ENCODE data around the gene TMC4.

TMC4 gene

DNA sequence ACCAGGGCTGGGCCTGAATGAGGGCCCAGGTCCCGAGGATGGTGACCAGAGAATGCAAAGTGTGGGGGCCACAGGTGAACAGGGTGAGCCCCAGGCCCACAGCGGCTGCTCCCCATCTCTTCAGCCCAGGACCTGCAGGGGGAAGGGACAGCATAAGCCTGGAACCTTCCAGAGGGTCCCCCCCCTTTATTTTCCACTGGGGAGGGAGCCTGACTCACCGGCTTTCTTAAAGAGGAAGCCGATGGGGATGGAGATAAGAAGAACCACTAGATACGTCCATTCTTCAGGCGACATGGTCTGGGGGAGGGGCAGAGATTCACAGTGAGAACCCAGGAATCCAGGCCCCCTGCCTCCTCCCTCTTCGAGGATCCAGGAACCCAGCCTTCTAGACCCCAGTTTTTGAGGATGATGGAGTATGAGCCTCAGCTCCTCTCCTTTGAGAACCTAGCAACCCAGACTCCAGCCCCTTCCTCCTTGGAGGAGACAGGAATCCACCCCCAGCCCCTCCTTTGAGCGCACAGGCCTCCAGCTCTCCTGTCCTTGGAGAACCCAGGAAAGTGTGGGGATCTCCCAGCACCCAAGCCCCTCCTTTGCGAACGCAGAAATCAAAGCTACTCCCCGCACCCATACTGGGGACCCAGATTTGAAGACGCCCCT, 15.4 kb upstream of the TMC4 start:
- TF ChIP-seq EZH2 (IDR thresholded peaks at IDR 0.05; ENCODE audit: borderline replicate concordance, low read depth, low read length, severe bottlenecking): no peak
- TF ChIP-seq, protein P1, sequence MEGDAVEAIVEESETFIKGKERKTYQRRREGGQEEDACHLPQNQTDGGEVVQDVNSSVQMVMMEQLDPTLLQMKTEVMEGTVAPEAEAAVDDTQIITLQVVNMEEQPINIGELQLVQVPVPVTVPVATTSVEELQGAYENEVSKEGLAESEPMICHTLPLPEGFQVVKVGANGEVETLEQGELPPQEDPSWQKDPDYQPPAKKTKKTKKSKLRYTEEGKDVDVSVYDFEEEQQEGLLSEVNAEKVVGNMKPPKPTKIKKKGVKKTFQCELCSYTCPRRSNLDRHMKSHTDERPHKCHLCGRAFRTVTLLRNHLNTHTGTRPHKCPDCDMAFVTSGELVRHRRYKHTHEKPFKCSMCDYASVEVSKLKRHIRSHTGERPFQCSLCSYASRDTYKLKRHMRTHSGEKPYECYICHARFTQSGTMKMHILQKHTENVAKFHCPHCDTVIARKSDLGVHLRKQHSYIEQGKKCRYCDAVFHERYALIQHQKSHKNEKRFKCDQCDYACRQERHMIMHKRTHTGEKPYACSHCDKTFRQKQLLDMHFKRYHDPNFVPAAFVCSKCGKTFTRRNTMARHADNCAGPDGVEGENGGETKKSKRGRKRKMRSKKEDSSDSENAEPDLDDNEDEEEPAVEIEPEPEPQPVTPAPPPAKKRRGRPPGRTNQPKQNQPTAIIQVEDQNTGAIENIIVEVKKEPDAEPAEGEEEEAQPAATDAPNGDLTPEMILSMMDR (IDR thresholded peaks at IDR 0.05; ENCODE audit: borderline replicate concordance, extremely low read depth, low read length, poor library complexity, severe bottlenecking): no peak
- no peaks in the 10 kb centered on the region for H3K9me3 ChIP-seq (ENCODE audit: insufficient read depth, low read length, severe bottlenecking)
- peak overlapping the region; percentile 84 for H3K9ac ChIP-seq (ENCODE audit: low read depth, low read length)
- peak overlapping the region; percentile 77 for H3K27ac ChIP-seq (ENCODE audit: low read length)
- peaks cover 37% of the 10 kb centered on the region for H3K79me2 ChIP-seq (ENCODE audit: insufficient read depth, low read length)
- peak overlapping the region; percentile 67 for H3K4me2 ChIP-seq (ENCODE audit: insufficient read depth, low read length)
- peaks cover 37% of the 10 kb centered on the region for H3K4me1 ChIP-seq (ENCODE audit: insufficient read depth, low read length)
- ATAC-seq (ENCODE audit: insufficient read depth, low read depth): no peak
- no peaks in the 10 kb centered on the region for H3K27me3 ChIP-seq (ENCODE audit: insufficient read depth, low read length, poor library complexity)
- peaks cover 16% of the 10 kb centered on the region for H4K20me1 ChIP-seq (ENCODE audit: insufficient read depth, low read length)
- H2AFZ ChIP-seq (ENCODE audit: low read depth, low read length): no peak overlapping the region
- peak; percentile 58 for DNase-seq
- peak overlapping the region; percentile 60 to 73; a peak in 3 of 4 replicates for H3K4me3 ChIP-seq (ENCODE audit: low read depth in 1 of 2, low read length in 2 of 2)
- H3K36me3 ChIP-seq (ENCODE audit: insufficient read depth, low read length): peaks cover 21% of the 10 kb centered on the region

DNA sequence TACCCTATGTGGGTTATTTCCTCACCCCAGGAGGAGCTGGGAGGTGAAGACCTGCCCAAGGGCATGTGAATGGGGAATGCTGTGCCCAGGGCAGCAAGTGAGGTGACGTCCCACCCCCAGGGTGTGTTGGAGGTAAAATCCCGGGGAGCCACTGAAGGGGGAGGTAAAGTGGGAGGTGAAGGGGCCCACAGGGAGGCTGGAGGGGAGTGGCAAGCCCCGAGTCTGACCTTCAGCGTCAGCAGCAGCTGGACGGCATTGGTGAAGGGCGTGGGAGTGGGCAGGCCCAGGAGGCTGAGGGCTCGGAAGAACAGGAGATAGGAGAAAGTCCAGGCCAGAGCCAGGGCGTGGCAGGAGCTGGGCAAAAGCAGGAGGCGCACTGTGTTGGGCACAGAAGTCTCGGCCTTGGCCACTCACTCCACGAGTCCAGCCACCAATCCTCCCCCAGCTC, 14.0 kb upstream of the TMC4 start:
- Histone ChIP-seq H3K9me3 (ENCODE audit: insufficient read depth, low read length, severe bottlenecking) (no peaks in the 10 kb centered on the region), H3K4me2 (ENCODE audit: insufficient read depth, low read length) (no peak overlapping the region), H3K4me1 (ENCODE audit: insufficient read depth, low read length) (peaks cover 24% of the 10 kb centered on the region), H3K9ac (ENCODE audit: low read depth, low read length) (no peak overlapping the region; the same call in 1 of the 2 replicates), H3K27ac (ENCODE audit: low read length) (no peak overlapping the region), H2AFZ (ENCODE audit: low read depth, low read length) (no peak overlapping the region), H3K36me3 (ENCODE audit: insufficient read depth, low read length) (peaks cover 18% of the 10 kb centered on the region), H4K20me1 (ENCODE audit: insufficient read depth, low read length) (peaks cover 9% of the 10 kb centered on the region), H3K27me3 (ENCODE audit: insufficient read depth, low read length, poor library complexity) (no peaks in the 10 kb centered on the region), H3K4me3 (ENCODE audit: low read depth in 1 of 2, low read length in 2 of 2) (no peak overlapping the region), H3K79me2 (ENCODE audit: insufficient read depth, low read length) (peaks cover 27% of the 10 kb centered on the region)
- no peak for ATAC-seq (ENCODE audit: insufficient read depth, low read depth)
- no peak for TF ChIP-seq EZH2 (IDR thresholded peaks at IDR 0.05; ENCODE audit: borderline replicate concordance, low read depth, low read length, severe bottlenecking)
- TF ChIP-seq, protein P1 (IDR thresholded peaks at IDR 0.05; ENCODE audit: borderline replicate concordance, extremely low read depth, low read length, poor library complexity, severe bottlenecking): no peak
- DNase-seq: no peak

DNA sequence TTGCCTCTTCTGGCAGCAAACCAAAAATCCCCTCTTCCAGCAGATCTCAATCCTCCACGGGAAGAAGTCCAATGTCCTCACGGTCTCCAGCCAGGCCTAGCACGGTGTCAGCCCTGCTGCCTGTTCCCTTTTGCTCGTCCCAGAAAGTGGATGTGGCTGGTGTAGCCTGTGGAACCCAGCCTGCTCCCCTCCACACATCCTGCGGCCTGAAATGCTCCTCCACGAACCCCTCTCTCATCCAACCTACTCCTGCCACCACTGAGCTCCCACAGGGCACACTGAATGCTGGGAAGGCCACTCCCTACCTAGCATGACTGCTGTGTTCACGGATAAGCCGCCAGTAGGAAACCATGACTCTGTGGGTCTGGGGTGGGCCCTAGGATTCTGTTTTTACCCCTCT, 13.4 kb upstream of the TMC4 start:
- Histone ChIP-seq H3K4me1 (ENCODE audit: insufficient read depth, low read length) (peaks cover 18% of the 10 kb centered on the region), H2AFZ (ENCODE audit: low read depth, low read length) (no peak overlapping the region), H3K9ac (ENCODE audit: low read depth, low read length) (no peak overlapping the region), H3K9me3 (ENCODE audit: insufficient read depth, low read length, severe bottlenecking) (no peaks in the 10 kb centered on the region), H3K27me3 (ENCODE audit: insufficient read depth, low read length, poor library complexity) (no peaks in the 10 kb centered on the region), H4K20me1 (ENCODE audit: insufficient read depth, low read length) (peaks cover 3% of the 10 kb centered on the region), H3K4me2 (ENCODE audit: insufficient read depth, low read length) (no peak overlapping the region), H3K36me3 (ENCODE audit: insufficient read depth, low read length) (peaks cover 18% of the 10 kb centered on the region), H3K79me2 (ENCODE audit: insufficient read depth, low read length) (peaks cover 21% of the 10 kb centered on the region), H3K27ac (ENCODE audit: low read length) (no peak overlapping the region), H3K4me3 (ENCODE audit: low read depth in 1 of 2, low read length in 2 of 2) (no peak overlapping the region)
- TF ChIP-seq, protein P1 (IDR thresholded peaks at IDR 0.05; ENCODE audit: borderline replicate concordance, extremely low read depth, low read length, poor library complexity, severe bottlenecking): no peak
- no peak for TF ChIP-seq EZH2 (IDR thresholded peaks at IDR 0.05; ENCODE audit: borderline replicate concordance, low read depth, low read length, severe bottlenecking)
- no peak for DNase-seq
- no peak for ATAC-seq (ENCODE audit: insufficient read depth, low read depth)
